Fibroblast of the aortic adventitia (primary cell): ENCODE measurements around the gene RNF26. TPM values are rescaled to one million over a fixed set of nuclear protein-coding genes. Genes with fewer than 3 reads are reported as not detected.

Experiments
- DNase-seq: peaks from one replicate; pipeline ENCODE4 v3.0.0-alpha.2; 2010; ENCODE audit warnings: low read depth
- H3K4me3 ChIP-seq: 2 replicates; pipeline ENCODE4 v1.5.1; 2011; ENCODE audit warnings: low read depth, mild to moderate bottlenecking, control low read depth, low read length, moderate library complexity
- CTCF ChIP-seq: IDR thresholded peaks from 2 replicates; pipeline ENCODE4 v1.5.1; 2011; ENCODE audit warnings: mild to moderate bottlenecking, low read length, control low read depth, inconsistent platforms; ENCODE audit not compliant: insufficient read depth
- total RNA-seq: library from RNA; depleted of rRNA; stranded (reverse); fragments of >200 nt; gene quantifications from 2 replicates; pipeline ENCODE4 v1.2.3, GENCODE V29; 2012; ENCODE audit warnings: low replicate concordance

RNF26 gene
- total RNA-seq, 1 donor, result 7.1 TPM

- no peak for DNase-seq
- no peak for TF ChIP-seq CTCF
- H3K4me3 ChIP-seq, result no peak overlapping the region
These were observed 27.1 kb upstream of the RNF26 start for GRCh38 chr11:119307219-119307618.

- no peak overlapping the region for H3K4me3 ChIP-seq
- no peak for TF ChIP-seq CTCF
- DNase-seq, result no peak
These were observed 26.4 kb upstream of the RNF26 start for GRCh38 chr11:119307974-119308373.

GRCh38 chr11:119309411-119309810, 24.9 kb upstream of the RNF26 start:
- TF ChIP-seq CTCF, result no peak
- no peak for DNase-seq
- no peak overlapping the region for H3K4me3 ChIP-seq

- DNase-seq, result no peak
- H3K4me3 ChIP-seq, result no peak overlapping the region
- TF ChIP-seq CTCF, result no peak
These were observed 24.2 kb upstream of the RNF26 start for GRCh38 chr11:119309953-119310681.

GRCh38 chr11:119310682-119311052, 23.7 kb upstream of the RNF26 start:
- no peak overlapping the region for H3K4me3 ChIP-seq
- TF ChIP-seq CTCF, result no peak
- DNase-seq, result no peak

GRCh38 chr11:119314726-119315125, 19.6 kb upstream of the RNF26 start:
- DNase-seq, result no peak
- no peak for TF ChIP-seq CTCF
- no peak overlapping the region for H3K4me3 ChIP-seq
